ENCODE measurements around the gene NID2. TPM values are rescaled to one million over a fixed set of nuclear protein-coding genes. Genes with fewer than 3 reads are reported as not detected.

NID2 gene
- total and polyA plus RNA-seq, 2 of the 4 experiments (the other 2 are of a cell fraction): 101 to 303 TPM

- Histone ChIP-seq H3K9me1 (ENCODE audit: insufficient read depth, low read length) (peaks cover 21% of the 10 kb centered on the region), H2AK5ac (ENCODE audit: low read depth, low read length) (peak overlapping the region; percentile 97; the same call in 1 of the 2 replicates), H4K8ac (ENCODE audit: low read depth in 2 of 2, low read length in 2 of 2) (peak overlapping the region; percentile 64 to 69; a peak in 3 of 4 replicates), H3K4me2 (ENCODE audit: low read depth, low read length) (no peak overlapping the region), H3K4me3 (ENCODE audit: insufficient read depth, low read depth, low read length) (no peak overlapping the region), H3K36me3 (ENCODE audit: control insufficient read depth, insufficient read depth, low read length) (peaks cover under 1% of the 10 kb centered on the region), H2BK120ac (ENCODE audit: low read depth, low read length) (peak overlapping the region; percentile 95), H3K18ac (ENCODE audit: low read depth, low read length) (peak overlapping the region; percentile 61; the same call in 1 of the 2 replicates), H2AK9ac (replicated peaks; ENCODE audit: low read depth, low read length, poor library complexity) (no peak overlapping the region), H4K91ac (ENCODE audit: insufficient read depth, low read depth, low read length) (no peak overlapping the region), H2BK5ac (ENCODE audit: low read depth, low read length, poor library complexity, severe bottlenecking) (peak overlapping the region; percentile 57), H3K56ac (ENCODE audit: extremely low read depth, insufficient read depth, low read length) (no peak overlapping the region), H2BK20ac (ENCODE audit: low read depth, low read length) (peak overlapping the region; percentile 96), H3K9me3 (ENCODE audit: control insufficient read depth, insufficient read depth, low read length) (no peaks in the 10 kb centered on the region), H4K20me1 (ENCODE audit: insufficient read depth, low read length) (no peaks in the 10 kb centered on the region; the same call in 1 of the 2 replicates), H4K5ac (ENCODE audit: low read depth, low read length) (0 out of 2 replicates have a peak overlapping the region, but pooled peaks have one; percentile 2), H3K4me1 (ENCODE audit: control insufficient read depth, insufficient read depth, low read length) (peaks cover 26% of the 10 kb centered on the region), H3K23ac (ENCODE audit: low read depth, low read length) (peak overlapping the region; percentile 66; the same call in 1 of the 2 replicates), H3K79me1 (ENCODE audit: low read depth in 1 of 2, low read length in 2 of 2) (peaks cover 12 to 58% of the 10 kb centered on the region in 2 experiments), H3K9ac (ENCODE audit: low read depth, low read length) (no peak overlapping the region), H3K14ac (replicated peaks; ENCODE audit: low read depth, low read length) (peak overlapping the region; percentile 83; the same call in 1 of the 2 replicates), H3K27ac (ENCODE audit: insufficient read depth, low read length) (peak overlapping the region; percentile 76; the same call in 1 of the 2 replicates), H3K4ac (ENCODE audit: low read depth, low read length) (peak overlapping the region; percentile 92; the same call in 1 of the 2 replicates), H3K27me3 (ENCODE audit: control insufficient read depth, insufficient read depth, low read length) (no peaks in the 10 kb centered on the region), H2BK15ac (ENCODE audit: low read depth, low read length) (peak overlapping the region; percentile 84; the same call in 2 of the 3 replicates), H2AFZ (replicated peaks; ENCODE audit: low read length, poor library complexity) (no peak overlapping the region)
- DNase-seq (peak; percentile 57), ATAC-seq (ENCODE audit: low read depth) (no peak)
- in situ Hi-C loops (cut with MboI; ENCODE audit: low sequenced_read_pairs) (no loop called here), dilution Hi-C loops (cut with HindIII; ENCODE audit: low sequenced_read_pairs, unreplicated experiment) (no loop called here), intact Hi-C loops (cut with micrococcal nuclease) (no loop called here)
- TF ChIP-seq RAD21 (IDR thresholded peaks at IDR 0.05; ENCODE audit: low read length) (peak; percentile 40), CTCF (conservative IDR thresholded peaks at IDR 0.05; ENCODE audit: low read depth, low read length) (peak; percentile 38), FOS (IDR thresholded peaks at IDR 0.05; ENCODE audit: low read depth, low read length) (no peak)
- no CpG with 5 or more reads among the region's 3 CpGs for WGBS, 2 experiments (ENCODE audit: extremely low coverage in 2 of 2, insufficient read length in 1 of 2)
- POLR2A ChIA-PET (ENCODE audit: unreplicated experiment): no interaction called here
- no TSS peak for BruUV-seq (replicated peaks)
- CTCF ChIA-PET: interaction anchor here (0.6 to 2.7 kb wide), 7 partner anchors 9 to 483 kb away, joined by 3 to 19 read pairs (median 4); no protein-coding TSS in a partner anchor
These were observed 2.8 kb upstream of the NID2 start for GRCh38 chr14:52071675-52072074.
